Stimulated activated CD8-positive, alpha-beta memory T cell treated with anti-CD3 and anti-CD28 coated beads, Interleukin-15, amount 100 ng/mL, for 48 hours (primary cell): ENCODE results near the gene KIAA1755.
"Not testable (repeated sequence)": the region's sequence is repeated elsewhere in the genome, so short reads cannot be mapped to it uniquely, and the experiment has no call there.

Experiments used
- DNase-seq, 2 donors: peaks; one replicate each; pipeline ENCODE4 v3.0.0-alpha.2; 2020; ENCODE audit warnings: low read depth in 2 of 2

Gene KIAA1755

DNA sequence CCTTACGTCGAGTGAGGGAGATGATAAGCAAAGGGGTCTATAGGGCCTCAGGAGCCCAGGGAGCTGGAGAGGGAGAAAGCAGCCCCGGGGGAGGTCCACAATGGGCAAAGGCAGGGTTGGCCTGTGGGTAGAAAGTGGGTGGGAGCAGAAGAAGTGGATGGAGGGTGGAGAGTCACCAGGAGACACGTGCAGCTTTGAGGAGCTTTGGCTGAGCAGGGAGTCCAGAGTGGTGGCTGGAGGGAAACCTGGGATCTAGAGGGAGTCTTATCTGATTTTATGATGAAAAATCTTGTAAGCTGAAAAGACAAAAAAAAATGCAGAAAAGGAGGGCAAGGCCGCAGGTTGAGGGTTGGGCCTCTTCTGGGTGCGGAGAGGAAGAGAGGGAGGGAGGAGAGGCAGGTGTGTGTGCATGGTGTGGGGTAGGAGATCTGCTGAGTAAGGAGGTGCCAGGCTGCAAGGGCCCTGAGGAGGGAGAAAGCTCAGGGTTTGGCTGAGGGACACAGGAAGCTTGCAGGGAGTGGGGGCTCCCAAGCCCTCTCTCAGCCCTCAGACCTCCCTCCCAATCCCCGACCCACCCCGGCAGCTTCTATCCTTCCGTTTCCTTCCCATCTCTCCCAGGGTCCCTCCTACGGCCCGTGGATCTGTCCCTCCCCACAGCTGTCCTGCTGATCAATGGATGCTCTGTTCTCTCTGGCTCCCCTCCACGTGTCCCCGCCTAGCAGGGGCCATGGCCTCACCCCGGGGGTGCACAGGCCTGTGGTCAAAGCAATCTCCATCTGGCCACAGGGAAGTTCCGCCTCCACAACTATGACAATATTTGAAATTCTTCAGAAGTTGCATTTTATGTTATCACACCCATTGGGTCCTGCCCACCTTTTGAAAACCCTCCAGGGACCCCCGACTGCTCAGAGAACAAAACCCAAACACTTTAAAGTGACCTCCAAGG lies 26.3 kb upstream of the KIAA1755 start:
- no peak for DNase-seq

DNA sequence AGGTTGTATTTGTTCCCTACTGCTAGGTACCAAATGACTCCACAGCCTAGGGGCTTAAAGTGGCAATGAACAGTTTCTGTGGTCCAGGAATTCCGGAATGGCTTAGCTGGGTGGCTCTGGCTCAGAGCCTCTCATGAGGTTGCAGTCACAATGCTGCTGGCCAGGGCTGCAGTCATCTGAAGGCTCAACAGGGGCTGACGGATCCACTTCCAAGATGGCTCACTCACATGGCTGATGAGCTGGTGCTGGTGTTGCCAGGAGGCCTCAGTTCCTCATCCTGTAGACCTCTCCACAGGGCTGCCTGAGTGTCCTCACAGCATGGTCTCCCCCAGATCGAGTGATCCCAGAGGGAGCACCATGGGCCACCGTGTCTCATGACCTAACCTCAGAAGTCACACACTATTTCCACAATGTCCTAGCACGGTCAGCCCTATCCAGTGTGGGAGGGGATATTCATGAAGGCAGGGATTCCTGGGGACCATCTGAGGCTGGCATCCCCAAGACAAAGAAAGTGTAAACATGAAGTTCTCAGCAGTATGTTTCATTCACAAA lies 24.4 kb upstream of the KIAA1755 start:
- no peak for DNase-seq

DNA sequence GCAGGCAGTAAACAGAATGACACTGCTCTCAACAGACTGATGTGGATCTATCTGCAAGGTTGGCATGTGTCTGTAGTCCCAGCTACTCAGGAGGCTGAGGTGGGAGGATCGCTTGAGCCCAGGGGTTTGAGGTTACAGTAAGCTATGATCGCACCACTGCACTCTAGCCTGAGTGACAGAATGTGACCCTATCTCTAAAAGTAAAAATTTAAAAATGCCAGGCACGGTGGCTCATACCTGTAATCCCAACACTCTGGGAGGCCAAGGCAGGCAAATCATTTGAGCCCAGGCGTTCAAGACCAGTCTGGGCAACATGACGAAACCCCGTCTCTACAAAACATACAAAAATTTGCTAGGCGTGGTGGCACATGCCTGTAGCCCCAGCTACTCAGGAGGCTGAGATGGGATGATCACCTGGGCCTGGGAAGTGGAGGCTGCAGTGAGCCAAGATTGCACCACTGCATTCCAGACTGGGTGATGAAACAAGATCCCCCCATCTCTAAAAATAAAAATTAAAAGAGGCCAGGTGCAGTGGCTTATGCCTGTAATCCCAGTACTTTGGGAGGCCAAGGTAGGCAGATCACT lies 23.6 kb upstream of the KIAA1755 start:
- DNase-seq: not testable (repeated sequence)

DNA sequence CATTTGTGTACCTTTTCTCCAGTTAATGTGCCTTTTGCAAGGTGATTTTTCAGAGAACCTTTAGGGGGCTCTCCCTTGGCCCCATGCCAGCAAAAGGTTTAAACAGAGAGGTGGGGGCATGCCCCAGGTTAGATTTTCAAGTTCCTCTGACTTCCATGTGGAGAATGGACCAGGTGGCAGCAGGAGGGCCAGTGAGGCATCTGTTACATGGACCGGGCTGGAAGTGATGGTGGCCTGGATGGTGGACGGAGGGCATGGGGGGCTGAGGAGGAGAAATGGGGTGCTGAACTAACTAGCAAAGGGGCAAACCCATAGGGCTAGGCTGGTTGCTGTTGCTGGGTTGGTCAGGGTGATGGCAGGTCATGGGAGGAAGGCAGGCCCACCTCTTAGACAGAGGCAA lies 22.7 kb upstream of the KIAA1755 start:
- DNase-seq: no peak

DNA sequence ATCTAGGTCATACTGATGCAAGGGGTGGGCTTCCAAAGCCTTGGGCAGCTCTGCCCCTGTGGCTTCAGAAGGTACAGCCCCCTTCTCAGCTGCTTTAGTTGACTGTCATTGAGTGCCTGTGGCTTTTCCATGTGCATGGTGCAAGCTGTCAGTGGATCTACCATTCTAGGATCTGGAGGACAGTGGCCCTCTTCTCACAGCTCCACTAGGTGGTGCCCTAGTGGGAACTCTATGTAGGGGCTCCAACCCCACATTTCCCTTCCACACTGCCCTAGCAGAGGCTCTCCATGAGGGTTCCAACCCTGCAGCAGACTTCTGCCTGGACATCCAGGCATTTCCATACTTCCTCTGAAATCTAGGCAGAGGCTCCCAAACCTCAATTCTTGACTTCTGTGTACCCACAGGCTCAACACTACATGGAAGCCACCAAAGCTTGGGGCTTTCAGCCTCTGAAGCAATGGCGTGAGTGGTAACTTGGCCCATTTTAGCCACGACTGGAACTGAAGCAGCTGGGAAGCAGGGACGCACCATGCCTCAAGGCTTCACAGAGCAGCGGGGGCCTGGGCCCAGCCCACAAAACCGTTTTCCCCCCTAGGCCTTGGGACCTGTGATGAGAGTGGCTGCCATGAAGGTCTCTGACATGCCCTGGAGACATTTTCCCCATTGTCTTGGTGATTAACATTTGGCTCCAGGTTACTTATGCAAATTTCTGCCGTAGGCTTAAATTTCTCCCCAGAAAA lies 20.8 kb upstream of the KIAA1755 start:
- DNase-seq: not testable (repeated sequence)

DNA sequence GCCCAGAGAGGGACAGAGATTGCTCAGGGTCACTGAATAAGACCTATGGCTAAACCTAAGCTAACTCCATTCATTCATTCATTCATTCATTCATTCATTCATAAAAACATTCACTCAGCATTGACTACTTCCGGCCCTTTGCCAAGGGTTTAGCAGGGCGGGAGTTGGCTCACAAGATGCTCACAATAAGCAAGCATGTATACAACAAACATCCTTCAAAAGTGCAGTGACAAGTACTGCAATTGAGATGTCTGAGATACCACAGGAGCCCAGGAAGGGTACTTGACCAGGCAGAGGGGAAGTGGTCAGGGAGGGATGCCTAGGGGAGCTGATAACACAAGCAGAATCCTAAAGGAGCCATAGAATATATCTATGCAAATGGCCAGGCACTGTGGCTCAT lies 18.2 kb upstream of the KIAA1755 start:
- no peak for DNase-seq

DNA sequence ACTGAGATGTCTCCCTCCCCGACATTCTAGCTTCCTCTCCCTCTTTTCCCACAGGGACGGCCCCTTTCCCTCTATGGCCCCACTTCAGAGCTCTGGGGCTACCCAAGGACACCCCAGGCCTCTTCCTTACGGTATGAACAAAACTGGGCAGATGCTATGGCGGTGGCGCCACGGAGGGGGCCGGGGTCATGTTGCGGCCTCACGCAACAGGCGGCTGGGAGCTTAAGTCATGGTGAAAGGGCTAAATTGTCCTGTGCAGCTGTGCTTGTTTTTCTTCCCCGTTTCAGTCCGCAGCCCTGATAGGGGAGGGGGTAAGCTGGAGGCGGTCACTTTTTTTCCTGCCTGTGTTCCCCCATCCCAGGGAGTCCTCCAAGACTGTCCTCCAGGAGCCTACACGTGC lies 17.6 kb upstream of the KIAA1755 start:
- DNase-seq: no peak

DNA sequence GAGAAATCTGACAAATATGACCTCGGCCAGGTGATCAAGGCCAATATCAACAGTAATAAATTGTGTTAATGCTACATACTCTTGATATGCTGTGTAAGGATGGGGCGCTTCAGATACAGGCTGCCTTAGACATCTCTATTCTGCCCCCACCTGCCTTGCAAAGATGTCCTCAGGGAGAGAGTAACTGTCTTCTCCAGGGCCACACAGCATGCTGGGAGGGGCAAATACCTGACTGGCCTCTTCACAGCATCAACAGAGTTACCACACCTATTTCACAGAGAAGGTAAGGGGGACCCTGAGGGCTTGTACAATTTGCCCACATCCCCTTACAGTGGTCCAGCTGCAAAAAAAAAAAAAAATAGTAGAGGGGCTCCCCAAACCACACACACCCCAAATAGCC lies 17.2 kb upstream of the KIAA1755 start:
- no peak for DNase-seq

DNA sequence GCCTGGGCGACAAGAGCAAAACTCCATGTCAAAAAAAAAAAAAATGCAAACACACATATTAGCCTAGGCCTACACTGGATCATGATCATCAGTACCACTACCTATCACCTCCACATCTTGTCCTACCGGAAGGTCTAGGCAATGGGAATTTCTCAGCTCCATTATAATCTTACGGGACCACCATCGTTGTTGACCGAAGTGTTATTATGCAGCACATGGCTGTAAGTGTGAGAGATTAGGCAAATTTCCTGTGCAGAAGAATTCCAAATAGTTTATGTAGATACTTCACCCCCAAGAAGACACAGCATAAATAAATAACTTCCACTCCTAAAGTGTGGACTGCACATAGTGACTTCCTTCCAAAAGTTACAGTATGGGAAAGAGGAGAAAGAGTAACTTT lies 16.8 kb upstream of the KIAA1755 start:
- no peak for DNase-seq

DNA sequence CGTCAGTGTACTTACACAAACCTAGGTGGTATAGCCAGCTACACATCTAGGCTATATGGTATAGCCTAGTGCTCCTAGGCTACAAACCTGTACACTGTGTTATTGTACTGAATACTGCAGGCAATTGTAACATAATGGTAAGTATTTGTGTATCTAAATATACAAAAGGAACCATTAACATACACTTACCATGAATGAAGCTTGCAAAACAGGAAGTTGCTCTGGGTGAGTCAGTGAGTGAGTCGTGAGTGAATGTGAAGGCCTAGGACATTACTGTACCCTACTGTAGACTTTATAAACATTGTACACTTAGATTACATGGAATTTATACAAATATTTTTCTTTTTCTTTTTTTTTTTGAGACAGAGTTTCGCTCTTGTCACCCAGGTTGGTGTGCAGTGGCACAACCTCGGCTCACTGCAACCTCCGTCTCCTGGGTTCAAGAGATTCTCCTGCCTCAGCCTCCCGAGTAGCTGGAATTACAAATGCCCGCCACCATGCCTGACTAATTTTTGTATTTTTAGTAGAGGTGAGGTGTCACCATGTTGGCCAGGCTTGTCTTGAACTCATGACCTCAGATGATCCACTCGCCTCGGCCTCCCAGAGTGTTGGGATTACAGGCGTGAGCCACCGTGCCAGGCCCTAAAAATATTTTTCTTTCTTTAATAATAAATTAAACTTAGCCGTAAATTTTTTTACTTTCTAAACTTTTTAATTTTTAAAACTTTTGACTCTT lies 15.4 kb upstream of the KIAA1755 start:
- no peak for DNase-seq

DNA sequence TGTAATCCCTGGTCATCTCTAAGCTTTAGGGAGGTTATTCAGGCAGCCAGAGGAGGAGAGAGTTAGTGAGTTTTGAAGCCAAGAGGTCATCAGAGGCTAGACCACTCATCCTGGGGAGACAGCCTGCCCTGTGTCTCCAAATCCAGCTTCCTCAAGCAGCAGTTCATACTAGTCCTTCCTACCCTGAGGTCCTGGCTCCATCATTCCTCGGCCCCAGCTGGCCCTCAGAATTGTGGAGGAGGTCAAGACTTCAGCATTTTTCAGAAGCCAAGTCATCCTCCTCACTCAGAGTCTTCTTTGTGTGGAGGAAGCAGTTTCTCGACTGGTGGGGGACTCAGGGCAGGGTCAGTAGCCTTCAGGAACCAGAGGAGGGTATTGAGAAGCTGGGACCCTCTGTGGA lies 12.4 kb upstream of the KIAA1755 start:
- no peak for DNase-seq

DNA sequence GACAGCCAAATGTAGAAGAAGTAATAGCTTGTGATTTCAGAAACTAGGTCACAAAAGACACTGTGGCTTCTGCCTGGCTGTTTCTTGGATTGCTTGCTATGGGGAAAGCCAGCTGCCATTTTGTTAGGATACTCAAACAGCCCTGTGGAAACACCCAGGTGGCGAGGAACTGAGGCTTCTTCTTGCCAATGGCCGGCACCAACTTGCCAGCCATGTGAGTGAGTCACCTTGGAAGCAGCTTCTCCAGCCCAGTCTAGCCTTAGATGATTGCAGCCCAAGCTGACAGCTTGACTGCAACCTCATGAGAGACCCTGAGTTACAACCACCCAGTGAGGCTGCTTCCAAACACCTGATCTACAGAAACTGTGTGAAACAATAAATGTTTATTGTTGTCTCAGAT lies 11.9 kb upstream of the KIAA1755 start:
- no peak for DNase-seq

DNA sequence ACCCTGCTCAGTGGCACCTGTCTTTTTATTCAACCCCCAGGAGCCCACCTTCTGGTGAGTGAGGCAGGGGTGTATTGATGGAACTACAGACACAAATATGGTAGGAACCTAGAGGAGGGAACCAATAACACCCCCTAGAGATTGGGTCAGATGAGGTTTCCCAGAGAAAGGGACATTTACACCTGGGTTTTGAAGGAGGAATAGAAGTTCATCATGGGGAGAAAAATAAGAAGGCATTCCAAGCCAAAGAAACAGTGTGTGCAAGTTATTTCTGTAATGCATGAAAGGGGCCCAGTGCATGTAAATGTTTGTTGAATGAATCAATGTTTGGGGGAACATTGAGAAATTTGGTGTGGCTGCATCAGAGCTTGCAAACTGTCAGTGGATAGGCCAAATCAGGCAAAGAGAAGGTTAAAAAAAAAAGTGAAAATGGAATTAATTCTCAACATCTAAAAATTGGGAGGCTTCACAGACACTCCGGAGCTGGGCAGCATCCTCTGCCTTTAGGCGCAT lies 11.1 kb upstream of the KIAA1755 start:
- DNase-seq: no peak

DNA sequence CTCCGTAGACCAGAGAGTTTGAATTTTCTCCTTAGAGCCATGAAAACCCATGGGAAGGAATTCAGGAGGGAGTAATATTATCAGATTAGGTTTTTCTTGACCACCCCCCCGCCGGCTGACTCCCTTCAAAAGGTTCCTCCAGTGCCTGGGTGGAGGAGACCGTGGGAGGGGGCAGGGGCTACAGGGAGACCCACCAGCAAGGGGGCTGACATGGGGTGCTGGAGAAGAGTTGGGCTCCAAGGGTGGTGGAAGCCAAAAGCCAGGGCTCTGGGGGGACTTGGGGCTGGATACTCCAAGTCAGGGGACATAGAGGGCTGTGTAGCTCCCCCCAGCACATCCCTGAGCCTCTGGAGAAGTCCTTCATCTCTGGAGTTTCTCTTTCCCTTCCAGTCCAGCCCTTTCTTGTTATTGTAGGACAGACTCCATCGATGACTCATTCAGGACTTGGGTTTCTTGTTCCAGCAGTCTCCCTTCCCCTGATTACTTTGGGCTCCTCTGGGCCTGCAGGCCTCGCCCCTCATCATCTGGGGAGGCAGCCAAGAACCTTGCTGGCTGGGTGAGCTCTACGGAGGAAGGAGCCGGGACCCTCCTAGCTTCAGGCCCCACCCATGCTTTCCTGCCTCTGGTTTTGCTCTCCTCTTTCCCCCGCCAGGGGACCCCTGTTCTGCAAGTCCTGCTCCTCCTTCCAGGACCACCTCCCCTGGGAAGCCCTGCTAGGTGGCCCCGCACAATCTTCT lies 10.5 kb upstream of the KIAA1755 start:
- no peak for DNase-seq

DNA sequence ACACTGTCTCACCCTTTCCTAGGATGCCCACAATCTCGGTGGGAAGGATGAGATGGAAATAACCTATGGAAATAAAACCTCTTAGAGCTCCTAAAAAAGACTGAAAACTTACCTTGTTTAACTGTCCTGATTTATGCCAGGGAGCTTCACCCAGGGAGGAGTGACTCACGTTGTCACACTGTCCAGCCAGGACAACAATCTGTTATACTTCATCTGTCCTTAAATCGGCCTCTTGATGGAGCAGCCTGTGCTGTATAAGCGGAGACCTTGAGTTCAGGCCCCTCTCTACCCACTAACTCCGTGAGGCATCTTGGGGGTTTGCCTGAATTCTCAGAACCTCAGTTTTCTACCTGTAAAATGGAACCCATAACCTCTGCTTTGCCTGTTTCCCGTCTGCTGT lies 9.2 kb upstream of the KIAA1755 start:
- DNase-seq: no peak

DNA sequence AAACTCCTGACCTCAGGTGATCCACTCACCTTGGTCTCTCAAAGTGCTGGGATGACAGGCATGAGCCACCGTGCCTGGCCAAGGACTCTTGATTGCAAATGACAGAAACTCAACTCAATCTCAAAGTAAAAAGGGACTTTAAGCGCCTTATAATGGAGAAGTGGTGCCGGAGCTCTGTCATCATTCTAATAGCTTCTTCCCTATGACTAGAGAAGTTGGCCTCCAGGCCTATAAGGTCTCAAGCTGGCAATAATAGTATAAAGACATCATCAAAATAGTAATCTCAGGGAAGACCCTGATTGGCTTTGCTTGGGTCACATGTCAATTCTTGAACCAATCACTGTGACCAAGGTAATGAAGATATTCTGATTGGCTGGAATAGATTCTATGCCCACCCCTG lies 8.5 kb upstream of the KIAA1755 start:
- no peak for DNase-seq

DNA sequence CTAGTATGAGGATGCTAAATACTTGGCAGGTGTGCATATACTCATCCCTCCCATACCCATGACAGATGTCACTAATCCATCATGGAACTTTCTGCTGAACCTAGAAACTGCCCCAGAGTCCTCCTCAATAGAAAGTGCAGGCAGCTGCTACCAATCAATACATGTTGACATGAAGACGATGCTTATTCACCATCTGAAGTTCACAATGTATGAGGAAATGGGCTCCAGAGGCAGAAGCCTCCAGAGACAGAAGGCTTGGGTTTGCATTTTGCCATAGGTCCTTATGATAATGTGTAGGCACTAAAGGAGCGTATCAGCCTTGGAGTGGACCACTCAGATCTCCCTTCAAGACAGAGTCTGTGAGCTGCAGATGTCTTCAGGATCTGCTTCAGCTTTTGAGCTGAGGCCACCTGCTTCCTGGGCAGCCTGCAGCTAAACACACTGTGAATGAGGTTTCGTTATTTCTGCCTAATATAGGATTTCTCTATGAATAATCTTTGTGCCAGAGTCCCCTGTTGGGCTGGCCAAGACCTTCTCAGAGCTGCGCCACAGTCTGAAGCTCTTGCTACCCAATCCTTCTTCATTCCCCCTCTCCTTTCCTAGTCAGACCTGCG lies 7.5 kb upstream of the KIAA1755 start:
- DNase-seq: no peak

DNA sequence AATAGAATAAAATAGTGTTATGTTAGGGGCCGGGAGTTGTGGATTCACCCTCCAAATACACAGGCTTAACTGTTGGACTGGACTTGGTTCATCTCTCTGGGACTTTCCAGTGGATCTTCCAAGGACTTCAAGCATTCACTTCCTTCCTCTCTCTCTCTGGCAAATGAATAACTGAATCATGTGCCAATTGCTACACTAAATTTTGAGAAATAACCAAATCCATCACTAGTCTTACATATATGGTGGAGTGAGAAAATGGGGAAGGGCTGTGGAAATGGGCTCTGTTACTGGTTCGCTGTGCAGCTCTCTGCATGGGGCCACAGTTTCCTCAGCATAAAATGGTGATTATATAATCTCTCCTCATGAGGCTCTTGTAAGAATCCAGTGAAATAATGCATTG lies 6.8 kb upstream of the KIAA1755 start:
- no peak for DNase-seq

DNA sequence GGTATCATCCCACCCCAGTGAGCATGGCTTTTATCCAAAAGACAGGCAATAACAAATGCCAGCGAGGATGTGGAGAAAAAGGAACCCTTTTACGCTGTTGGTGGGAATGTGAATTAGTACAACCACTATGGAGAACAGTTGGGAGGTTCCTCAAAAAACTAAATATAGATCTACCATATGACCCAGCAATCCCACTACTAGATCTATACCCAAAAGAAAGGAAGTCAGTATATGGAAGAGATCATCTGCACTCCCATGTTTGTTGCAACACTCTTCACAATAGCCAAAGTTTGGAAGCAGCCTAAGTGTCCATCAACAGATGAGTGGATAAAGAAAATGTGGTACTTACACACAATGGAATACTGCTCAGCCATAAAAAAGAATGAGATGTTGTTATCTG lies 5.9 kb upstream of the KIAA1755 start:
- no peak for DNase-seq

DNA sequence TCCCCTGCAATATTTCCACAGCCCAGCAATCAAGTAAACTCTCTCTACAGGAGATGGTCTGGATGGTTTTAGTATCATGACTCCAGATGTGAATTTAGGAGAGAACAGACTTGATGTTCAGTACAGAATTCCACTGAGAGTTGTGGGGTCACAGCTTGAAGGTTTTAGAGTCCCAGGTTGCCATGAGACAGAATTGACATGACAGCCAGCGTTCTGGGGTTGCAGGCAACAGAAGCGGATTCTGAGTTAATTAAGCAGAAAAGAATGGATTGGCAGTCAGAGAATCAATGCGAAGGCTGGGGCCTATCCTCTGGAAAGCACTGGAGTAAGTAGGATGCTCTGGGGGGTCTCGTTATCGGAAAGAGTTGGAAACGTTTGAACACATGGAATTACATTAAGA lies 2.4 kb upstream of the KIAA1755 start:
- no peak for DNase-seq

DNA sequence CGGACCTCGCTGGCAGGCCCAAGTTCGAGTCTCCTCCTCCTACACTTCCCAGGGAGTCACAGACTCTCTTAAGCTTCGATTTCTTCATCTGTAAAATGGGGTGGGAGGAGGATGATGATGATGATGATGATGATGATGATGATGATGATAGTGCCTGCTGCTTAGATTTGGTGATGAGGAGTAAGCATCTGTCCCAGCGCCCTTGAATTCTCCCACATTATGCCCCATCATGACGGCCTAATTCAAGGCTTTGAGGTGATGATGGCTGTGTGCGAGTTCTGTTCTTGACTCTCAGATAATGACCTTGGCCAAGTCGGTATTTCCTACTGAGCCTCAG lies 487 bp upstream of the KIAA1755 start:
- no peak for DNase-seq
